ENCODE measurements around the gene PIN4. TPM values are rescaled to one million over a fixed set of nuclear protein-coding genes. Genes with fewer than 3 reads are reported as not detected.

PIN4 gene
- total RNA-seq: 1 to 10 TPM; 5.1 to 5.4 TPM

DNA sequence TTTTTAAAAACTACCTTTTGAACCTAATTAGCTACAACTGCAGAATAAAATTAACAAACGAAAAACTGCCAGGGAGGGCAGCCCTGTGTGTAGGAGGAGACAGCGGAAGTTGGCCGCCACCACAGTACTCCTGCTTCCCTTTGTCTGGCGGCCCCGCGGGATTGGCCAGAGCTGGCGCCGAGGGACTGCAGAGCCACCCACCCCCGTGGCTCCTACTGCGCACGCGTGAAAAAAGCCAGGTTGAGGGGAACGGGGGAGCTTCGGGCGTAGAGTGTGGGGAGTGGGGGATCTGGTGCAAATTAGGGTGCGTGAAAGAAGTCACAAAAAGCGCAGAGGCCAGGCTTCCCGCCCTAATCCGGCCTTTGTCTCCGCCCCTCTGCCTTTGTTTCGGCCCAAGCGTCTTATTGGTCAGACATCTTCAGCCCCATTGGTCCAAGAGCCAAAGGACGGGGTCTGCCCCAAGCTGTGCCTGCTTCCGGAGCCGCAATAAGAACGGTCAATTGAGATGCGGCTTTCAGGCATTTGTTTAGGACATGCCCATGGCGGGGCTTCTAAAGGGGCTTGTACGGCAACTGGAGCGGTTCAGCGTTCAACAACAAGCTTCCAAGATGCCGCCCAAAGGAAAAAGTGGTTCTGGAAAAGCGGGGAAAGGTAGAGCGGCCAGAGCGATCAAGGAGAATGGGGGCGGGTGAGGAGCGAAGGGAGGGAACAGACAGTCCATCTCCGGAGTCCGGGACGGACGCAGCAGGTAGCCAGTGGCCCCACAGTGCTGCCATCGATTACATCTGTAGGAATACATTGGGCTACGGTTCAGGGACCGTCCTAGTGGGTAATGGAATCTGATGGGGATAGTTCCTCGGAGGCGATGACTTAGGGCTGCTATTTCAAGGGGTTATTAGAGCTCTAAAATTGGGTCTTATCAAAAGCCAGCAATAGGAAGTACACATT lies at the start of gene PIN4:
Gene PIN4 (plus strand): TSS at position 580 of the 948 bp plus-strand sequence. CDS start 29 bp downstream, at position 609.
- DNase-seq: peak; percentile 87
- no peak within 1 kb of the TSS for H3K4me3 Mint-ChIP-seq
- ChIA-PET POLR2A (no interaction called here), CTCF (interaction anchor here (0.6 to 1.5 kb wide), 4 partner anchors 37 to 271 kb away, joined by 3 to 5 read pairs (median 4); partner anchors contain the start of gene RPS4X)
- no peaks in the 10 kb centered on the region for H3K27me3 Mint-ChIP-seq
- H3K27ac Mint-ChIP-seq: no peak within 1 kb of the TSS
- H3K9me3 Mint-ChIP-seq: no peaks in the 10 kb centered on the region
- peaks cover 3% of the 10 kb centered on the region for H3K36me3 Mint-ChIP-seq (ENCODE audit: low read depth)
- H3K4me1 Mint-ChIP-seq: peaks cover 13% of the 10 kb centered on the region

DNA sequence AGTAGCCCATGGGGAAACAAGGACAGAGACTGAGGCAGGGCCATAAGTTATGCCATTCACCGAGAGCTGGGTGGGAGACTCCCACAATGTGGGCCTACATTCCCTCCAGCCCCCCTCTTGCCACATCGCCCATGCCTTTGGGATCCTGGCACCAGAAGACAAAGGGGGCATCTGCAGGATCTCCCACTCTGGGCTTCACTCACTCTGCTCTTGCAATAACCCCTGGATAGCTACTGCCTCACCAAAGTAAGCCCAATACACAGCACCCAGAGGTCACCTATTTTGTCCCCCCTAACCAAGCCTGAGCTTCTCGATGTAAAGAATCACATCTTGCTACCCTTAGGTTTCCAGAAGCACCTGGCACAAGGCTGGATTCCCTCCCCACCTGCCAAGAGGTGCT lies 49.1 kb upstream of the PIN4 start:
- peaks cover 73% of the 10 kb centered on the region for H3K27me3 Mint-ChIP-seq
- H3K4me3 Mint-ChIP-seq: no peak overlapping the region
- H3K9me3 Mint-ChIP-seq: no peaks in the 10 kb centered on the region
- H3K36me3 Mint-ChIP-seq (ENCODE audit: low read depth): no peaks in the 10 kb centered on the region
- CTCF ChIA-PET: interaction anchor here (1.4 kb wide), 2 partner anchors 9 to 145 kb away, joined by 3 read pairs; partner anchors contain the start of gene RPS4X
- POLR2A ChIA-PET: no interaction called here
- H3K27ac Mint-ChIP-seq: no peak overlapping the region
- peaks cover 3% of the 10 kb centered on the region for H3K4me1 Mint-ChIP-seq
- DNase-seq: no peak

DNA sequence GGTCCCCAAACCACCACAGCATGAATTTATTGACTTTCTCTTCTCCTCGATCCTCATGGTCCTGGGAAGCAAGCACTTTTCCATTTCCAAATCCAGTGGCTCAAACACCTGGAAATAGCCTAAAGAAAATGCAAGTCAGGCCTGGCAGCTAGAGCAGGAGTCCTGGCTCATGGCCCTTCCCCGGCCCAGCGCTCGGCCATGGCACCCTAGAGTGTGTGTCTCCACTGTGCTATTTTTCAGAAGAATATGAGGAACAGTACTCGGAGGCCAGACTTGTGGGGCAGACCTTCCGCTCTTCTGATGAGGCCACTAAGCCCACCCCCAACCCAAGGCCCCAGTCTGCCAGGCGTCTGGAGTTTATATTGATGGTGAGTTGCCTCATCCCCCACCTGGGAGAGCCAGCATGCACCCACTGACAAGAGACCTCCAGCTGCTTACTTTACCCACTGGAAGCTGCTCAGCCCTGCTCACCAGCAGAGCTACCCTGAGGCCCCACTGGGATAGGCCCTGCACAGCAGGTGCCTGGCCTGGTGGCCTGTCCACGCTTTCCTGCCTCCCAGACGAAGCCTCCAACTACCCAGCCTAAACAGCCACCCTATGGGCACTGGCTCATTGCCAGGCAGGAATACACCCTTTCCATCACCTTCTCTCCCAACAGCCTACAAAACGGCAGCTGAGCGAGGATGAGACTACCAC lies 47.6 kb upstream of the PIN4 start:
- no peaks in the 10 kb centered on the region for H3K9me3 Mint-ChIP-seq
- POLR2A ChIA-PET: no interaction called here
- no peak overlapping the region for H3K27ac Mint-ChIP-seq
- CTCF ChIA-PET: interaction anchor here (1.0 to 1.6 kb wide), 2 partner anchors 31 to 59 kb away, joined by 3 read pairs; no protein-coding TSS in a partner anchor
- no peak overlapping the region for H3K4me3 Mint-ChIP-seq
- peaks cover 3% of the 10 kb centered on the region for H3K4me1 Mint-ChIP-seq
- H3K36me3 Mint-ChIP-seq (ENCODE audit: low read depth): no peaks in the 10 kb centered on the region
- peaks cover 62% of the 10 kb centered on the region for H3K27me3 Mint-ChIP-seq
- no peak for DNase-seq

DNA sequence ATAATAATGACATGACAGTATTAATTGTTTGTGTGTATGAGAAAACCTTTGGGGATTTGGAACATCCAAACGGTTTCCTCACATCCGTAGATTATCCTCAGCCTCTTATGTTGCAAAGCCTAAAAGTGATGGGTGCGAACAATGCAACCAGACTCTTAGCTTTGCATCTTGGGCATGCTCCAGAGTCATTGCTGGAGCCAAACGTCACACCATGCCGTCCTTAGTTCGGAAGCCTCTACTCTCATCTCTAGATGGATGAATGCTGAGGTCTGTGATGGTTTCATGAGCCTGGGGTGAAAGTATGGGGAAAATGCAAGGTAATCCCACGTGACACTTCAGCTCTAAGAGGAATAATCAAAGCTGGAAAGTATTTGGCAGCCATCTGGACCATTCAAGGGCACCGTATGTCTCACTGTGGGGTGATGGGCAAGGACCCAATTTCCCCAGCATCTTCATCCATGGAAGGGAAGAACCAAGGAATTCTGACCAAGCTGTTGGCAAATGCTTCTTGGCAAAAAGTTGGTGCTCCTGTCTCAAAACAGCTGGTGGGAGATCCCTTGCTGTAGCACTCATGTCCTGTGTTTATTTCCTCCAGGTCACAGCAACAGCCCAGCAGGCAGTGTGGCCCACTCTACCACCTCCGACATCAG lies 43.6 kb upstream of the PIN4 start:
- H3K9me3 Mint-ChIP-seq: no peaks in the 10 kb centered on the region
- DNase-seq: no peak
- ChIA-PET CTCF (interaction anchor here (1.7 kb wide), 1 partner anchor 11 kb away, joined by 6 read pairs; no protein-coding TSS in a partner anchor), POLR2A (no interaction called here)
- H3K4me1 Mint-ChIP-seq: peaks cover 16% of the 10 kb centered on the region
- H3K27ac Mint-ChIP-seq: no peak overlapping the region
- H3K4me3 Mint-ChIP-seq: no peak overlapping the region
- H3K36me3 Mint-ChIP-seq (ENCODE audit: low read depth): no peaks in the 10 kb centered on the region
- peaks cover 46% of the 10 kb centered on the region for H3K27me3 Mint-ChIP-seq

DNA sequence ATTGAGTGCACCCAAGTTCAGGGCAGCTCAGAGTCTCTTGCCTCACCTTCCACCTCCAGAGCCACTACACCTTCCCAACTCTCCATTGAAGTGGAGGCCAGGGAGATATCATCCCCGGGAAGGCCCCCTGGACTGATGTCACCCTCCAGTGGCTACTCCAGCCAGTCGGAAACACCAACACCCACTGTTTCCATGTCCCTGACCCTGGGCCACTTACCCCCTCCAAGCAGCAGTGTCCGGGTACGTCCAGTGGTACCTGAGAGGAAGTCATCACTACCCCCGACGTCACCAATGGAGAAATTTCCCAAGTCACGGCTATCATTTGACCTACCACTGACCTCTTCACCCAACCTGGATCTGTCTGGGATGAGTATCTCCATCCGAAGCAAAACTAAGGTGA lies 42.0 kb upstream of the PIN4 start:
- H3K9me3 Mint-ChIP-seq: no peaks in the 10 kb centered on the region
- no peak for DNase-seq
- H3K27me3 Mint-ChIP-seq: peaks cover 35% of the 10 kb centered on the region
- POLR2A ChIA-PET: no interaction called here
- no peak overlapping the region for H3K27ac Mint-ChIP-seq
- CTCF ChIA-PET: interaction anchor here (1.7 to 2.1 kb wide), 2 partner anchors 10 to 13 kb away, joined by 4 to 6 read pairs; no protein-coding TSS in a partner anchor
- no peak overlapping the region for H3K4me3 Mint-ChIP-seq
- peaks cover 30% of the 10 kb centered on the region for H3K4me1 Mint-ChIP-seq
- H3K36me3 Mint-ChIP-seq (ENCODE audit: low read depth): no peaks in the 10 kb centered on the region

DNA sequence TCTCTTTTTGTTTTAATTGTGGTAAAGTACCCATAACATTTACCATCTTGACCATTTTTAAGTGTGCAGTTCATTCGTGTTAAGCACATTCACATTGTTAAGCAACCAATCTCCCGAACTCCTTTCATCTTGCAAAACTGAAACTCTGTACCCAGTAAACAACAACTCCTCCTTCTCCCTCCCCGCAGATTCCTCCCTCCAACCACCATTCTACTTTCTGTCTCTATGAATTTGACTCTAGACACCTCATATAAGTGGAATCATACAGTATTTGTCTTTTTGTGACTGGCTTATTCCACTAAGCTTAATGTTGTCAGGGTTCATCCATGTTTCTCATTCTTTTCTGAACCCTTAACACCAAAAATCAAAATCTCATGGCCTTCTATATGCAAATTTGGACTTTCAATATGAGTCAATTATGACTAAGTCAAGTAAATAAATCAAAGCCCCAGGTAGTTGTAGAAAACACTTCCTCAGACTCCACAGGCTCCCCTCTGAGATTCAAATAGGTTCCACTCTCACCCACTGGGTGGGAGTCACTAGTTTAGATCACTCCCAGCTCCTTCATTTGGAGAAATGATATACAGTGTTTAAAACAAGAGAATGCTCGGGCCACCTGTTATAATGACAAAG lies 40.1 kb upstream of the PIN4 start:
- no peaks in the 10 kb centered on the region for H3K9me3 Mint-ChIP-seq
- DNase-seq: peak; percentile 40
- POLR2A ChIA-PET: no interaction called here
- peak overlapping the region; percentile 43 for H3K4me3 Mint-ChIP-seq
- peaks cover 30% of the 10 kb centered on the region for H3K4me1 Mint-ChIP-seq
- no peaks in the 10 kb centered on the region for H3K36me3 Mint-ChIP-seq (ENCODE audit: low read depth)
- H3K27me3 Mint-ChIP-seq: peaks cover 31% of the 10 kb centered on the region
- H3K27ac Mint-ChIP-seq: peak overlapping the region; percentile 83
- CTCF ChIA-PET: interaction anchor here (1.2 to 2.3 kb wide), 4 partner anchors 8 to 14 kb away, joined by 3 to 8 read pairs (median 4); partner anchors contain the start of gene RTL5

DNA sequence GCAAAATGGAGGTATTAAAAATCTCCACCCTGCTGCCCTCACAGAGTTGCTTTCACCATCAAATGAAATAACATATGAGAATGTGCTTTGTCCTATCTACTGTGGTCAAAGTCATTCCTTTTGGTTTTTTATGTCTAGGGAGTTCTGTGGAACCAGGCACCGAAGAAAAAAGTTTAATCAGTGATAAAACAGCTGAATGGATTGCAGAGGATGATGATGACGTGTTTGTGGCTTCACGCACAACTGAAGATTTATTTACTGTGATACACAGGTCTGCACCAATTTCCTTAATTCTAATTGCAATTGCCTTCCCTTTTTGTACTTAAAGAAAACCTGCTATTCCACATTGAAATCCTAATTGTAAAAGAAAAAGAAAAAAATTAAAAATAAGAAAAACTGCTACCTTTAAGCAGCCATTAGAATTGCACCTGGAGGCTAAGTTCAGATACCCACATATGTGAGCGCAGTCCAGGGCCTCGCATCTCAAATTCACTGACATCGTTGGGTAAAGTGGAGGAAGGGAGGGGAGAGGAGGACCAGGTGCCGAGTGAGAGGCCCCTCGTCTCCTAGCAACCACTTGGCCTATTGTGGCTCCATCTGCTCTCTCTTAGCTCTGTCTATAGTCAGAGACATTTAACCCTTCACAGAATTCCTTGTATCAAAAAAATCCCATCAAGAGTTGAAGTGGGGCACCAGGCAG lies 39.3 kb upstream of the PIN4 start:
- no peak overlapping the region for H3K27ac Mint-ChIP-seq
- no peaks in the 10 kb centered on the region for H3K36me3 Mint-ChIP-seq (ENCODE audit: low read depth)
- CTCF ChIA-PET: interaction anchor here (1.4 to 2.3 kb wide), 3 partner anchors 10 to 15 kb away, joined by 3 to 8 read pairs (median 3); no protein-coding TSS in a partner anchor
- H3K4me1 Mint-ChIP-seq: peaks cover 30% of the 10 kb centered on the region
- H3K4me3 Mint-ChIP-seq: no peak overlapping the region
- no peak for DNase-seq
- POLR2A ChIA-PET: no interaction called here
- peaks cover 32% of the 10 kb centered on the region for H3K27me3 Mint-ChIP-seq
- H3K9me3 Mint-ChIP-seq: no peaks in the 10 kb centered on the region

DNA sequence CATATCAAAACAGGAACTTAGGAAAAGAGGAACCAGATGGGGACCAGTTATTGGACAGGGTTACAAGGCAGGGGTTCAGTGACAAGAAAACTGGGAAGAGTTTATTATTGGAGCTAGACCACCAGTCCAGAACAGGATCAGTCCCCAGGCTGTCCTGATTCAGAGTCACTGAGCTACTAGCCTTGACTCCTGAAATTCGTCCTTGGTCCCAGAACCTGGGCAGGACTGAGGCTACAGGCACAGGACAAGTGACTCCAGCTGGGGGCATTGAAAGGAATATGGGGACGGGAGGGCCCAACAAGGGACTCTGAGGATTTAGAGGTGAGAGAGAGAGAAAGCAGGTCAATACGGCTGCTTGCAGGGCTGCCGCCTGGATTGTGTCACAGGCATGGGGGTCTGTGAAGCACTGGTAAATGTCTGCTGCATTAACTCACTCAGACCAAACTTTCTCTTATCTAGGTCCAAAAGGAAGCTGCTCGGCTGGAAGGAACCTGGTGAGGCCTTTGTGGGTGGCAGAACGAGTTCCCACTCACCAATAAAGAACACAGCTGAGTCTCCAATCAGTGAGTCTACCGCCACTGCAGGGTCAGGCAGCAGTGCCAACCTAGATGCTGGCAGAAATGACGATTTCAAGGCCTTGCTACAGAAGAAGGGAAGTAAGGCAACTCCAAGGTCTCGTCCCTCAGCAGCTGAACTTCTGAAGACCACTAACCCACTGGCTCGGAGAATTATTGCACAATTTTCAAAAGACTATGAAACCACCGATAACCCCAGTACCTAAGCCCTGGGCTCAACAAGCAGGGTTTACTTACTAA lies 38.6 kb upstream of the PIN4 start:
- no peaks in the 10 kb centered on the region for H3K9me3 Mint-ChIP-seq
- peaks cover 34% of the 10 kb centered on the region for H3K27me3 Mint-ChIP-seq
- CTCF ChIA-PET: interaction anchor here (1.4 to 2.3 kb wide), 3 partner anchors 9 to 16 kb away, joined by 3 to 8 read pairs (median 3); no protein-coding TSS in a partner anchor

DNA sequence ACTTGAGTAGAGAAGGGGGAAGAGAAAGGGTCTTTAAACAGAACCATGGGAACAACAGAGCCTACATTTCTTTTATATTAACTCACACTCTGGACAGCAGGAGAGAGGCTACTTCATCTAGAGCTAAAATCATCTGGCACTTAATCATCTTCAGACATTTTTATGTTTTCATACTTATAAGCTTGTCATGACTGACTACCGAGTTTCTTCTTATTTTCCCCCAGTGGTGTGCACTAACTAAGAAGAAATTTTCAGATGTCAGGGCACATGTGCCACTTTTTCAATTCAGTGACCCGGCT lies 38.0 kb upstream of the PIN4 start:
- peaks cover 30% of the 10 kb centered on the region for H3K4me1 Mint-ChIP-seq
- H3K27ac Mint-ChIP-seq: no peak overlapping the region
- no peak overlapping the region for H3K4me3 Mint-ChIP-seq
- no peak for DNase-seq
- H3K36me3 Mint-ChIP-seq (ENCODE audit: low read depth): no peaks in the 10 kb centered on the region
- H3K9me3 Mint-ChIP-seq: no peaks in the 10 kb centered on the region
- H3K27me3 Mint-ChIP-seq: peaks cover 35% of the 10 kb centered on the region
- ChIA-PET CTCF (interaction anchor here (1.4 kb wide), 1 partner anchor 10 kb away, joined by 3 read pairs; no protein-coding TSS in a partner anchor), POLR2A (no interaction called here)

More for the DNA sequence above, 38.6 kb upstream of the PIN4 start:
- Mint-ChIP-seq H3K36me3 (ENCODE audit: low read depth) (no peaks in the 10 kb centered on the region), H3K27ac (no peak overlapping the region), H3K4me3 (no peak overlapping the region), H3K4me1 (peaks cover 30% of the 10 kb centered on the region)
- POLR2A ChIA-PET: no interaction called here
- no peak for DNase-seq

DNA sequence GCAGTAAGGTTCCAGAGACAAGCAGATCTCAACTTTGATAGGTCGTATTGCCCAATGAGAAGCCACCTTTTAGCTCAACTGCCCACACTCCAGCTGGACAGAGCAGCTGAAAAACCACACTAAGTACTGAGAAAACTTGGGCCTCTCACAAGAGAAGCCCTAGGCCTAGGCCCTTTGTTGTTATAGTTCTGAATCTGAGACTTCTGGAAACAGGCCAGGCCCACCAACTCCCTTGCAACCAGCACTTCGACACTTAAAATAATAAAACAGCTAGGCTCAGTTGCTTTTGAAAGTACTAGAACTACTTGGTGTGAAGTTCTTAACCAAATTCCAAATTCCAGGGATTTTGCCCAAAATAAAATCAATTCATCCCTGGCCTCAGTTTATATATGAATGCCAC lies 36.4 kb upstream of the PIN4 start:
- POLR2A ChIA-PET: no interaction called here
- Mint-ChIP-seq H3K4me3 (no peak overlapping the region), H3K36me3 (ENCODE audit: low read depth) (no peaks in the 10 kb centered on the region), H3K9me3 (no peaks in the 10 kb centered on the region), H3K4me1 (peaks cover 30% of the 10 kb centered on the region), H3K27ac (no peak overlapping the region), H3K27me3 (peaks cover 29% of the 10 kb centered on the region)
- CTCF ChIA-PET: interaction anchor here (0.6 to 0.7 kb wide), 2 partner anchors 8 to 67 kb away, joined by 4 to 7 read pairs; no protein-coding TSS in a partner anchor
- no peak for DNase-seq

DNA sequence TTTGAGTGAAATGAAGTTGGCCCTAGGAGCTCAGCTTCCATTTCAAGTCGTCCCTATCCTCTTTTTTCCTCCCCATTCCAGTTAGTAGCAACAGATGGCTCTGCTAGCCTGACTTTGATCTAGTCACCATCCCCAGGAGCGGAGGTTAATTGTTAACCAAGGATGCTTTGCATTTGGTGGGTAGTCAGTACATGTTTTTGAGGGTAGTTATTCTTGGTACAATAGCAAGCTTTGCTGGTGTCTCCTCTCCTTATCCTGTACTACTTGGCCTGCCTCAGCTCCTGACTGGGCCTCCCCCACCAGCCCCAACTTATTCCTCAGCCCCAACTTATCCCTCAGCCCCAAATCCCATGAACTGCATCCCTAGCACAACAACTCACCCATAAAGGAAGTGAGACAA lies 35.0 kb upstream of the PIN4 start:
- H3K4me1 Mint-ChIP-seq: peaks cover 20% of the 10 kb centered on the region
- CTCF ChIA-PET: interaction anchor here (0.9 to 1.1 kb wide), 2 partner anchors 11 to 20 kb away, joined by 3 read pairs; no protein-coding TSS in a partner anchor

More for the DNA sequence above, 35.0 kb upstream of the PIN4 start:
- Mint-ChIP-seq H3K27ac (no peak overlapping the region), H3K36me3 (ENCODE audit: low read depth) (no peaks in the 10 kb centered on the region), H3K9me3 (no peaks in the 10 kb centered on the region), H3K4me3 (no peak overlapping the region), H3K27me3 (peaks cover 33% of the 10 kb centered on the region)
- DNase-seq: no peak
- POLR2A ChIA-PET: no interaction called here
